ENCODE measurements around the gene EDARADD. TPM values are rescaled to one million over a fixed set of nuclear protein-coding genes. Genes with fewer than 3 reads are reported as not detected.

EDARADD gene
- total and polyA plus RNA-seq, 2 of the 8 experiments (the other 6 are each of a cell fraction or from before 2014, with no cell fraction given) = 3.4 to 6.1 TPM

GRCh38 chr1:236392182-236392581 lies 1.9 kb upstream of the EDARADD start:
- Histone ChIP-seq H4K5ac (ENCODE audit: insufficient read length, low read depth, low read length) (no peak overlapping the region), H3K9me3 (ENCODE audit: insufficient read depth in 2 of 2, low read depth in 1 of 2, low read length in 1 of 2) (no peaks in the 10 kb centered on the region), H2AFZ (ENCODE audit: low read length) (no peak overlapping the region), H2BK120ac (replicated peaks; ENCODE audit: low read depth, low read length) (no peak overlapping the region), H4K91ac (replicated peaks; ENCODE audit: insufficient read length, low read length) (no peak overlapping the region), H3K18ac (ENCODE audit: extremely low read depth, low read length) (no peak overlapping the region), H3K27ac (ENCODE audit: low read depth, low read length) (no peak overlapping the region), H3K36me3 (ENCODE audit: control insufficient read depth in 2 of 4, insufficient read depth in 4 of 4, low read length in 3 of 4) (no peaks in the 10 kb centered on the region), H3K79me2 (ENCODE audit: control insufficient read depth in 1 of 2, insufficient read depth in 2 of 2, low read length in 2 of 2) (no peaks in the 10 kb centered on the region), H2BK12ac (ENCODE audit: low read depth, low read length) (no peak overlapping the region), H3K14ac (ENCODE audit: insufficient read length) (no peak overlapping the region), H2AK5ac (ENCODE audit: low read depth, low read length) (no peak overlapping the region), H3K23me2 (ENCODE audit: low read depth, low read length) (peaks cover 8% of the 10 kb centered on the region; the same call in 1 of the 2 replicates), H3K4me3 (ENCODE audit: extremely low read depth in 1 of 4, insufficient read depth in 2 of 4, low read depth in 3 of 4, low read length in 4 of 4) (no peak overlapping the region), H3K27me3 (replicated peaks in 1 of 4; ENCODE audit: control insufficient read depth in 3 of 4, extremely low read depth in 1 of 4, insufficient read depth in 3 of 4, low read length in 3 of 4) (peaks cover 1 to 12% (median 9%) of the 10 kb centered on the region in 4 experiments; a peak in 6 of 7 replicates), H2BK5ac (ENCODE audit: low read depth, low read length) (no peak overlapping the region), H3K9ac (replicated peaks in 1 of 4; ENCODE audit: extremely low read depth in 1 of 4, low read depth in 3 of 4, low read length in 3 of 4) (no peak overlapping the region), H3K79me1 (ENCODE audit: low read depth, low read length) (no peaks in the 10 kb centered on the region), H2BK15ac (ENCODE audit: low read length) (no peak overlapping the region), H3K56ac (replicated peaks; ENCODE audit: insufficient read length, low read depth, low read length) (no peak overlapping the region), H3K4me2 (ENCODE audit: insufficient read depth in 1 of 2, low read depth in 2 of 2, low read length in 2 of 2) (no peak overlapping the region), H4K20me1 (replicated peaks in 1 of 2; ENCODE audit: control insufficient read depth in 1 of 2, insufficient read depth in 2 of 2, low read length in 2 of 2) (no peaks in the 10 kb centered on the region), H3K4me1 (replicated peaks in 1 of 4; ENCODE audit: control insufficient read depth in 3 of 4, insufficient read depth in 4 of 4, low read length in 3 of 4) (peaks cover 0 to 3% (median 0%) of the 10 kb centered on the region in 4 experiments; a peak in 3 of 7 replicates), H2BK20ac (ENCODE audit: low read length) (no peak overlapping the region), H3K23ac (ENCODE audit: insufficient read length) (no peak overlapping the region), H4K8ac (ENCODE audit: extremely low read depth, insufficient read depth, low read length) (no peak overlapping the region), H3K4ac (replicated peaks; ENCODE audit: insufficient read length, low read depth, low read length) (no peak overlapping the region)
- DNase-seq (ENCODE audit: low read depth in 1 of 2, low spot score in 2 of 2) (peak in 1 of 2 experiments; percentile 8), FAIRE-seq (no peak)
- POLR2A ChIA-PET (ENCODE audit: partially characterized antibody) = interaction anchor here (1.1 kb wide), 1 partner anchor 108 kb away, joined by 3 read pairs; no protein-coding TSS in a partner anchor
- WGBS, 2 experiments (ENCODE audit: extremely low coverage in 1 of 2, insufficient coverage in 1 of 2, insufficient read length in 1 of 2, insufficient replicate concordance in 2 of 2, low coverage in 1 of 2, low lambda C conversion rate in 2 of 2, missing lambda C conversion rate in 1 of 2) = 91% methylated on average over 2 of the region's 2 CpGs; no CpG with 5 or more reads in 1 of the 2 experiments
- CTCF ChIA-PET (ENCODE audit: partially characterized antibody) = interaction anchor here (0.7 to 1.5 kb wide), 4 partner anchors 10 to 119 kb away, joined by 3 to 6 read pairs (median 3); no protein-coding TSS in a partner anchor
- TF ChIP-seq SUZ12 (IDR thresholded peaks at IDR 0.05; ENCODE audit: low read length) = no peak
- no peak for TF ChIP-seq TAF7 (optimal IDR thresholded peaks at IDR 0.05; ENCODE audit: borderline replicate concordance, low read depth, low read length)
- no peak for TF ChIP-seq KDM4A (IDR thresholded peaks at IDR 0.05; ENCODE audit: low read depth, low read length, severe bottlenecking)
- TF ChIP-seq RFX5 (IDR thresholded peaks at IDR 0.05; ENCODE audit: borderline replicate concordance, low read depth, low read length) = no peak
- no peak for TF ChIP-seq CTBP2 (IDR thresholded peaks at IDR 0.05; ENCODE audit: borderline replicate concordance, insufficient read depth, insufficient read length, low read length)
- TF ChIP-seq SAP30 (IDR thresholded peaks at IDR 0.05; ENCODE audit: insufficient read depth, insufficient replicate concordance, low read length) = no peak
- no peak for TF ChIP-seq BRCA1 (IDR thresholded peaks at IDR 0.05; ENCODE audit: low read depth, low read length)
- TF ChIP-seq EGR1 (IDR thresholded peaks at IDR 0.05; ENCODE audit: borderline replicate concordance, low read depth, low read length) = no peak
- TF ChIP-seq EZH2 (IDR thresholded peaks at IDR 0.05; ENCODE audit: low read depth, low read length, severe bottlenecking) = no peak
- TF ChIP-seq POU5F1 (IDR thresholded peaks at IDR 0.05; ENCODE audit: low read depth, low read length) = no peak
- no peak for TF ChIP-seq PHF8 (conservative IDR thresholded peaks at IDR 0.05; ENCODE audit: low read depth, low read length)
- TF ChIP-seq CBX8 (IDR thresholded peaks at IDR 0.05; ENCODE audit: borderline replicate concordance, low read depth, low read length) = no peak
- TF ChIP-seq CREB1 (IDR thresholded peaks at IDR 0.05) = no peak
- TF ChIP-seq NANOG (IDR thresholded peaks at IDR 0.05; ENCODE audit: insufficient read depth, low read depth, low read length, poor library complexity, severe bottlenecking) = no peak
